GM19035 (cell line): Measurements from ENCODE around the gene DCST1.
"Not testable (repeated sequence)": the region's sequence is repeated elsewhere in the genome, so short reads cannot be mapped to it uniquely, and the experiment has no call there.

Experiments used
- ATAC-seq: cut with Tn5 transposase; IDR thresholded peaks from one replicate; pipeline ENCODE4 v1.9.1; 2021; ENCODE audit not compliant: unreplicated experiment

The DCST1 gene

GRCh38 chr1:155033524-155033923 is at the start of gene DCST1, which contains the start of gene DCST2:
Gene DCST1, plus strand, starts transcription at chr1:155033824. Its CDS starts 213 bp downstream, at chr1:155034037.
Gene DCST2, minus strand, starts transcription at chr1:155033781. Its CDS starts 80 bp downstream, at chr1:155033701.
- no peak for ATAC-seq

GRCh38 chr1:154986736-154987135 is 46.9 kb upstream of the DCST1 start:
- ATAC-seq, result not testable (repeated sequence)

- no peak for ATAC-seq
Measured at GRCh38 chr1:154987326-154987725, 46.3 kb upstream of the DCST1 start.

- no peak for ATAC-seq
Measured at GRCh38 chr1:154988058-154988954, 45.3 kb upstream of the DCST1 start.

GRCh38 chr1:154989195-154989860 is 44.3 kb upstream of the DCST1 start:
- ATAC-seq, result no peak

GRCh38 chr1:154990276-154990675 is 43.3 kb upstream of the DCST1 start:
- no peak for ATAC-seq

- no peak for ATAC-seq
Measured at GRCh38 chr1:154992721-154993571, 40.7 kb upstream of the DCST1 start.

- ATAC-seq, result no peak
Measured at GRCh38 chr1:154993572-154994268, 39.9 kb upstream of the DCST1 start, which contains the start of gene LENEP. Gene LENEP, plus strand, starts transcription at chr1:154993586. Its CDS starts 22 bp downstream, at chr1:154993608.

- ATAC-seq, result no peak
Measured at GRCh38 chr1:154994269-154994587, 39.4 kb upstream of the DCST1 start.

- no peak for ATAC-seq
Measured at GRCh38 chr1:154994591-154994990, 39.0 kb upstream of the DCST1 start.

GRCh38 chr1:154995301-154995983 is 38.2 kb upstream of the DCST1 start:
- not testable (repeated sequence) for ATAC-seq

- ATAC-seq, result no peak
Measured at GRCh38 chr1:154996966-154997701, 36.5 kb upstream of the DCST1 start.

- ATAC-seq, result no peak
Measured at GRCh38 chr1:154998201-154998780, 35.3 kb upstream of the DCST1 start.

GRCh38 chr1:154998818-154999570 is 34.6 kb upstream of the DCST1 start:
- no peak for ATAC-seq

- no peak for ATAC-seq
Measured at GRCh38 chr1:154999571-155000410, 33.8 kb upstream of the DCST1 start.

GRCh38 chr1:155000411-155000725 is 33.3 kb upstream of the DCST1 start:
- ATAC-seq, result no peak

GRCh38 chr1:155000726-155001424 is 32.7 kb upstream of the DCST1 start:
- ATAC-seq, result peak; percentile 38
